Measurements from ENCODE around the gene SLC25A48. TPM values are rescaled to one million over a fixed set of nuclear protein-coding genes. Genes with fewer than 3 reads are reported as not detected.

The SLC25A48 gene
- total RNA-seq, 2 donors from 2014 or later, result 0.99 to 1.0 TPM

- peaks cover 4 to 9% of the 10 kb centered on the region in 2 donors for H3K27me3 ChIP-seq
- DNase-seq (no peak), ATAC-seq (no peak)
- H3K36me3 ChIP-seq (replicated peaks in 1 of 2; ENCODE audit: insufficient read depth in 1 of 2, low read depth in 2 of 2), result no peaks in the 10 kb centered on the region
- H3K4me1 ChIP-seq, result peaks cover 13% of the 10 kb centered on the region
- no peak overlapping the region for H3K4me3 ChIP-seq
- H3K9me3 ChIP-seq, result no peaks in the 10 kb centered on the region
- intact Hi-C loops (cut with DNase I), result no loop called here
- TF ChIP-seq POLR2A (IDR thresholded peaks at IDR 0.05) (no peak), CTCF (IDR thresholded peaks at IDR 0.05) (no peak)
- no peak overlapping the region for H3K27ac ChIP-seq
- WGBS, 2 donors, result 23 to 30% methylated on average over 17 to 18 of the region's 18 CpGs
These were observed 96.5 kb downstream of the SLC25A48 start for GRCh38 chr5:135930949-135931295.

GRCh38 chr5:135934939-135935338, 100.5 kb downstream of the SLC25A48 start:
- Histone ChIP-seq H3K9me3 (no peaks in the 10 kb centered on the region), H3K36me3 (replicated peaks in 1 of 2; ENCODE audit: insufficient read depth in 1 of 2, low read depth in 2 of 2) (no peaks in the 10 kb centered on the region)
- intact Hi-C loops (cut with DNase I), result no loop called here

GRCh38 chr5:135937245-135937911, 102.9 kb downstream of the SLC25A48 start:
- DNase-seq (no peak), ATAC-seq (no peak)
- Histone ChIP-seq H3K36me3 (replicated peaks in 1 of 2; ENCODE audit: insufficient read depth in 1 of 2, low read depth in 2 of 2) (no peaks in the 10 kb centered on the region), H3K27ac (no peak overlapping the region), H3K9me3 (no peaks in the 10 kb centered on the region), H3K4me1 (no peaks in the 10 kb centered on the region), H3K4me3 (no peak overlapping the region), H3K27me3 (no peaks in the 10 kb centered on the region)
- WGBS, 2 donors, result 61 to 70% methylated on average over 5 of the region's 5 CpGs
- no peak for TF ChIP-seq POLR2A (IDR thresholded peaks at IDR 0.05)
- no peak for TF ChIP-seq CTCF (IDR thresholded peaks at IDR 0.05)
- intact Hi-C loops (cut with DNase I), result no loop called here

More at GRCh38 chr5:135934939-135935338, 100.5 kb downstream of the SLC25A48 start:
- 63 to 65% methylated on average over 3 of the region's 3 CpGs for WGBS, 2 donors
- Histone ChIP-seq H3K27ac (no peak overlapping the region), H3K4me1 (peaks cover 11% of the 10 kb centered on the region), H3K27me3 (peaks cover 4 to 5% of the 10 kb centered on the region in 2 donors), H3K4me3 (no peak overlapping the region)
- ATAC-seq, result no peak
- TF ChIP-seq CTCF (IDR thresholded peaks at IDR 0.05) (no peak), POLR2A (IDR thresholded peaks at IDR 0.05) (no peak)
- no peak for DNase-seq

Small RNAs within 50 kb of the gene (microRNA-seq; reads per million reads assigned to microRNA genes)
- 0 reads per million in 2 donors for gene MIR5692C1 (ENCODE audit: borderline number of aligned reads in 2 of 2, borderline replicate concordance in 2 of 2)

Small RNAs within 50 kb of the gene (small RNA-seq; reads per million reads assigned to genes)
- gene MIR5692C1, result not detected

Other genes with a start within 250 kb of the SLC25A48 start
- not detected for gene IL9, start 61.2 kb downstream of the SLC25A48 start, total RNA-seq
- not detected for gene LECT2, start 120.3 kb downstream of the SLC25A48 start, total RNA-seq
- 10 to 100 TPM in 1 of 2 donors, 1 to 10 TPM in 1; 7.6 to 23.9 TPM for gene TGFBI, start 194.3 kb downstream of the SLC25A48 start, total RNA-seq